Hepatocyte (in vitro differentiated cells): ENCODE results near the gene LHX3. TPM values are rescaled to one million over a fixed set of nuclear protein-coding genes. Genes with fewer than 3 reads are reported as not detected.

Experiments
- DNase-seq: peaks from one replicate; pipeline ENCODE4 v3.0.0-alpha.2; 2016; ENCODE audit warnings: low spot score
- H2AFZ ChIP-seq: fragments of 200-600 bp; sonication (generic); 2 replicates; pipeline ENCODE4 v1.6.0; 2016; ENCODE audit warnings: antibody characterized with exemption, mild to moderate bottlenecking
- H3K27ac ChIP-seq: fragments of 200-600 bp; sonication (generic); 2 replicates; pipeline ENCODE4 v1.5.1; 2016; ENCODE audit warnings: mild to moderate bottlenecking
- H3K27me3 ChIP-seq: fragments of 200-600 bp; sonication (generic); 2 replicates; pipeline ENCODE4 v1.6.1; 2016
- H3K36me3 ChIP-seq: fragments of 200-600 bp; sonication (generic); replicated peaks from 2 replicates; pipeline ENCODE4 v1.5.1; 2016; ENCODE audit warnings: low read depth; ENCODE audit not compliant: insufficient read depth
- H3K4me1 ChIP-seq: fragments of 200-600 bp; sonication (generic); 2 replicates; pipeline ENCODE4 v1.5.1; 2016; ENCODE audit warnings: mild to moderate bottlenecking, moderate library complexity; ENCODE audit not compliant: insufficient read depth
- H3K4me2 ChIP-seq: fragments of 200-600 bp; sonication (generic); 2 replicates; pipeline ENCODE4 v1.6.0; 2016
- H3K4me3 ChIP-seq: fragments of 200-600 bp; sonication (generic); 2 replicates; pipeline ENCODE4 v1.5.1; 2016; ENCODE audit warnings: mild to moderate bottlenecking
- H3K79me2 ChIP-seq: fragments of 200-600 bp; sonication (generic); 2 replicates; pipeline ENCODE4 v1.6.0; 2017; ENCODE audit warnings: mild to moderate bottlenecking
- H3K9me2 ChIP-seq: fragments of 200-600 bp; sonication (generic); replicated peaks from 2 replicates; pipeline ENCODE4 v1.6.0; 2017; ENCODE audit warnings: mild to moderate bottlenecking; ENCODE audit not compliant: insufficient read depth
- H3K9me3 ChIP-seq: fragments of 200-600 bp; sonication (generic); 2 replicates; pipeline ENCODE4 v1.5.1; 2016; ENCODE audit warnings: low read depth, mild to moderate bottlenecking
- H4K20me1 ChIP-seq: fragments of 200-600 bp; sonication (generic); 2 replicates; pipeline ENCODE4 v1.6.0; 2016; ENCODE audit warnings: mild to moderate bottlenecking; ENCODE audit not compliant: insufficient read depth, poor library complexity, severe bottlenecking
- EZH2 ChIP-seq: fragments of 200-600 bp; sonication (generic); IDR thresholded peaks from 2 replicates; pipeline ENCODE4 v1.6.1; 2016; ENCODE audit warnings: antibody characterized with exemption, mild to moderate bottlenecking, borderline replicate concordance
- EZH2phosphoT487 ChIP-seq: fragments of 200-600 bp; sonication (generic); IDR thresholded peaks from one replicate; pipeline ENCODE4 v1.6.1; 2018; ENCODE audit warnings: antibody characterized with exemption, mild to moderate bottlenecking, low read depth, moderate library complexity; ENCODE audit not compliant: unreplicated experiment, severe bottlenecking
- WGBS: methylation state at CpG from one replicate; pipeline ENCODE4 v1.1.6; 2016; ENCODE audit warnings: low lambda C conversion rate; ENCODE audit errors: missing lambda C conversion rate; 5-methylcytosine and 5-hydroxymethylcytosine counted together
- polyA plus RNA-seq: library from polyadenylated mRNA; unstranded; fragments of >200 nt; fragmentation: Nextera tagmentation; extraction: Ambion mirVana; gene quantifications from 2 replicates; pipeline ENCODE4 v1.2.1, GENCODE V29; 2016
- total RNA-seq: library from RNA; depleted of rRNA; stranded (reverse); fragments of >200 nt; gene quantifications from 2 replicates; pipeline ENCODE4 v1.2.3, GENCODE V29; 2014
- TF ChIP-seq, protein P1 (sequence below): fragments of 200-600 bp; sonication (generic); IDR thresholded peaks from 2 replicates; pipeline ENCODE4 v1.5.1; 2016; ENCODE audit warnings: antibody characterized with exemption, mild to moderate bottlenecking; ENCODE audit not compliant: poor library complexity

Gene LHX3
- total and polyA plus RNA-seq, 2 experiments from 2014 or later = not detected

DNA sequence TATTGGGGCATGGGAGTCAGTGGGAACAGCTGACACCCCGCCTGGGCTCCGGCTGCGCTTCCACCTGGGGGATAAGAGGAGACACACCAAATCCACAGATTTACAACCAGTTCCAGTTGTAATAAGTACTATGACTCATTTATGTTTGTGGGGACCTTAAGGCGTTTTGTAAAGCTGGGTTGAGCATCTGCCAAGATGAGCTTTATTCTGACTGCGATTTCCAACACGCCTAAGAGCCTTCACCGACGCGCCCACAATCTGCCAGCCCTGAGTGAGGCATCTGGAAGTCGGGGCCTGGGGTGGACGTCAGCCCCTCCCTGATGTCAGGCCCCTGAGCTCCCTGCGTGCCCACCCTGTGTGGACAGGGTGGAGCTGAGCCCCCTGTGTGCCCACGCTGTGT is 14.3 kb upstream of the LHX3 start:
- H3K36me3 ChIP-seq = peaks cover 4% of the 10 kb centered on the region
- no peaks in the 10 kb centered on the region for H3K79me2 ChIP-seq
- H3K27me3 ChIP-seq = no peaks in the 10 kb centered on the region
- no peak overlapping the region for H3K4me2 ChIP-seq
- no peaks in the 10 kb centered on the region for H3K4me1 ChIP-seq
- H4K20me1 ChIP-seq = no peaks in the 10 kb centered on the region
- H3K9me3 ChIP-seq = no peaks in the 10 kb centered on the region
- H3K4me3 ChIP-seq = no peak overlapping the region
- TF ChIP-seq EZH2phosphoT487 (no peak), EZH2 (no peak)
- TF ChIP-seq, protein P1, sequence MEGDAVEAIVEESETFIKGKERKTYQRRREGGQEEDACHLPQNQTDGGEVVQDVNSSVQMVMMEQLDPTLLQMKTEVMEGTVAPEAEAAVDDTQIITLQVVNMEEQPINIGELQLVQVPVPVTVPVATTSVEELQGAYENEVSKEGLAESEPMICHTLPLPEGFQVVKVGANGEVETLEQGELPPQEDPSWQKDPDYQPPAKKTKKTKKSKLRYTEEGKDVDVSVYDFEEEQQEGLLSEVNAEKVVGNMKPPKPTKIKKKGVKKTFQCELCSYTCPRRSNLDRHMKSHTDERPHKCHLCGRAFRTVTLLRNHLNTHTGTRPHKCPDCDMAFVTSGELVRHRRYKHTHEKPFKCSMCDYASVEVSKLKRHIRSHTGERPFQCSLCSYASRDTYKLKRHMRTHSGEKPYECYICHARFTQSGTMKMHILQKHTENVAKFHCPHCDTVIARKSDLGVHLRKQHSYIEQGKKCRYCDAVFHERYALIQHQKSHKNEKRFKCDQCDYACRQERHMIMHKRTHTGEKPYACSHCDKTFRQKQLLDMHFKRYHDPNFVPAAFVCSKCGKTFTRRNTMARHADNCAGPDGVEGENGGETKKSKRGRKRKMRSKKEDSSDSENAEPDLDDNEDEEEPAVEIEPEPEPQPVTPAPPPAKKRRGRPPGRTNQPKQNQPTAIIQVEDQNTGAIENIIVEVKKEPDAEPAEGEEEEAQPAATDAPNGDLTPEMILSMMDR = no peak
- no peak for DNase-seq
- H2AFZ ChIP-seq = no peak overlapping the region
- WGBS = 87% methylated on average over 13 of the region's 13 CpGs
- H3K9me2 ChIP-seq = no peaks in the 10 kb centered on the region
- H3K27ac ChIP-seq = no peak overlapping the region

DNA sequence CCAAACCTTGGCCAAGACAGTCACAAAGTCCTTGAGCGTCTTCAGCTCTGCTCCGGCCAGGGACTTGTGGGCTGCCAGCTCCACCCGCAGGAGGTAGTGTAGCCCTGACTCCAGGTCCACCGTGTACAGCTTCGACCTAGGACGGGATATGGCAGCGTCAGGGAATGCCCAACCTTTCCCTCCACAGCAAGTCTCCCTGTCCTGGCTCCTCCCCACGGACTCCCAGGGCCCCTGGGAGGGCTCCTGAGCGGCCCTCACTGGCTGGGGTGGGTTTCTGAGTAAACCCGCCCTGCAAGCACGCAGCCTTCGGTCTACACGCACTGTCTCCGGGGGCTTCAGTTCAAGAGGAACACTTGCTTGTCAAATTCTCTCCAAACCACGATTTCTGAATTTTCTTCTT is 13.7 kb upstream of the LHX3 start:
- Histone ChIP-seq H3K9me2 (no peaks in the 10 kb centered on the region), H3K4me1 (no peaks in the 10 kb centered on the region), H3K27ac (no peak overlapping the region), H3K27me3 (no peaks in the 10 kb centered on the region), H3K4me3 (no peak overlapping the region), H3K9me3 (no peaks in the 10 kb centered on the region), H3K79me2 (no peaks in the 10 kb centered on the region), H3K4me2 (no peak overlapping the region), H3K36me3 (peaks cover 4% of the 10 kb centered on the region), H2AFZ (no peak overlapping the region), H4K20me1 (no peaks in the 10 kb centered on the region)
- TF ChIP-seq, protein P1 = no peak
- TF ChIP-seq EZH2 = no peak
- TF ChIP-seq EZH2phosphoT487 = no peak
- WGBS = 90% methylated on average over 15 of the region's 15 CpGs
- DNase-seq = no peak

DNA sequence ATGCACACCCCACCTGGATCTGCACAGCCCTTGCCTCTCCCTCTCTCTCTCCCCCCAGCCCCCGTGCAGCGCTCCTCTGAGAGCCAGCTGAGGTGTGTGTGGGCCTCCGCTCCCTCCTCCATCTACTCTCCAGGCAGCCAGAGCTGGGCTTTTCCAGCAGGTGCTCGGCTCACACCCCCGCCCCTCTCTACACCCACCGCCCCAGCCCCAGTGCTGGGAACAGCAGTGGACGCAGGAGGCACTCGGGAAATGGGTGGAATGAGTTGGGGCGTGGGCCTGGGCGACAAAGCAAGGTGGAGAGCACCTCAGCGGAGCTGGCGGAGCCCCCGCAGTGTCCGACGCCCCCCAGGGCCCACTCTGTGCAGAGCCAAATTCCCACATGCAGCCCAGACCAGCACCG is 13.3 kb upstream of the LHX3 start:
- no peaks in the 10 kb centered on the region for H3K27me3 ChIP-seq
- no peaks in the 10 kb centered on the region for H3K4me1 ChIP-seq
- TF ChIP-seq, protein P1 = no peak
- TF ChIP-seq EZH2phosphoT487 (no peak), EZH2 (no peak)
- no peak overlapping the region for H2AFZ ChIP-seq
- WGBS = 88% methylated on average over 9 of the region's 16 CpGs
- no peak overlapping the region for H3K27ac ChIP-seq
- H3K9me3 ChIP-seq = no peaks in the 10 kb centered on the region
- no peak overlapping the region for H3K4me2 ChIP-seq
- H3K9me2 ChIP-seq = no peaks in the 10 kb centered on the region
- H4K20me1 ChIP-seq = no peaks in the 10 kb centered on the region
- no peaks in the 10 kb centered on the region for H3K79me2 ChIP-seq
- peaks cover 4% of the 10 kb centered on the region for H3K36me3 ChIP-seq
- DNase-seq = no peak
- no peak overlapping the region for H3K4me3 ChIP-seq
